CD4-positive, alpha-beta T cell treated with Interleukin-17A for 4 hours (primary cell): ENCODE measurements around the gene MMP26.

Experiments
- DNase-seq: peaks from one replicate; pipeline ENCODE4 v3.0.0-alpha.2; 2020; ENCODE audit warnings: mixed read lengths

MMP26 gene

DNA sequence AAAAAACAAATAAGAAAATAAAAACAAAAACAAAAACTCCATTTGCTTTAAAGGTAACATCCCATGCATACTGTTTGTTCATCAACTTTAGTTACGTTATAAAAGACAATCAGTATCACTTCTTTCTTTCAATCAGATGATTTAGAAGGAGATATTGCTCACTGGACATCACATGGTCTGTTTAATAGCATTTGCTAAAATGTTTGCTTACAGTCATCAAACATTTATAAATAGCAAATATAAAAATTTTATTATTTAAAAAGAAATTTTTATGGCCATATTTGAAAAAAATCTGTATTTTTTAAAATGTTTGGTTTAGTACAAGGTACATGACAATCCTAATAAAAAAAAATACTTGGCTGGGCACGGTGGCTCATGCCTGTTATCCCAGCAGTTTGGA is 22.6 kb downstream of the MMP26 start:
- DNase-seq: no peak

DNA sequence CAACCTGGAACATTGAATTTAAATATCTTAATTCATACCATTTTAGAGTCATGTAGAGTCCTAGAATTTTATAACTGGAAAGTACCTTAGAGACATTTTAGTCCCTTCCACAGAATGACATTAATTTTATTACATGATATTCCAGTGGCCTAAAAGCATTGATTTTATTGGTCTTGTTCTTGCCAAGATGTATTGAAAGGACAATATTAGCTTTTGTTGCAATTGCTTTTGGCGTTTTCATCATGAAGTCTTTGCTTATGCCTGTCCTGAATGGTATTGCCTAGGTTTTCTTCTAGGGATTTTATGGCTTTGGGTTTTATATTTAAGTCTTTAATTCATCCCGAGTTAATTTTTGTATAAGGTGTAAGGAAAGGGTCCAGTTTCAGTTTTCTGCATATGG is 36.2 kb downstream of the MMP26 start:
- no peak for DNase-seq

DNA sequence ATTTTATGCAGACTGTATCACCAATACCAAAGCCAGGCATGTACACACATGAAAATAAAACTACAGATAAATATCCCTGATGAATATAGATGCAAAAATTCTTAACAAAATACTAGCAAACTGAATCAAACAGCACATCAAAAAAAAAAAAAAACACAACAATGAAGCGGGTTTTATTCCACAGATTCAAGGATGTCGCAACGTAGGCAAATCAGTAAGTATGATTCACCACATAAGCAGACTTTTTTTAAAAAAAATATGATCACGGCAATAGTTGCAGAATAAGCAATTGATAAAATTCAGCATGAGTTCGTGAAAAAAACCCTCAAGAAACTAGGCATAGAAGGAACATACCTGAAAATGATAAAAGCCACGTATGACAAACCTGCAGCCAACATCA is 43.9 kb downstream of the MMP26 start:
- no peak for DNase-seq

DNA sequence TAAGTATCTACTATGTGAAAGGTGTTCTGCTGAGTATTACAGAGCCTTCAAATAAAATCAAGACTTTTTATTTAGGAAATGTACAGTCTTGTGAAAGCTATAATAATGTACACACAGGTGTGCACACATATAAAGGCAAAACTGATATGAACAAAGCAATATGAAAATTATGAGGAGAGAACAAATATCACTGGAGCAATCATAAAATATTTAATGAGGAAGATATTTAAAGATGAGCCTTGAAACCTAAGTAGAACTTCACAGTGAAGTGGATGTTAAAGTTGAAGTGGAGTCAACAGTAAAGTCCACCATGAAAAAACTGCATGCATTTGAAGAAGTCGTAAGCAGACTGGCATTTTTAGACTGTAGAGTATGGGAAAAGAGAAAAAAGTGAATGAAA is 46.6 kb downstream of the MMP26 start:
- no peak for DNase-seq
